Measurements from ENCODE around the gene RTN4RL2.
A peak's percentile ranks its signal among the peaks of the same experiment; 100 is the strongest.

RTN4RL2 gene

GRCh38 chr11:57426439-57426928 lies 33.8 kb upstream of the RTN4RL2 start:
- TF ChIP-seq ZFX (IDR thresholded peaks at IDR 0.05; ENCODE audit: borderline replicate concordance) (no peak), CTCF (IDR thresholded peaks at IDR 0.05) (no peak)

GRCh38 chr11:57426929-57427726 lies 33.2 kb upstream of the RTN4RL2 start, which contains the start of gene SLC43A3:
SLC43A3 (minus strand) TSS chr11:57427121; CDS start chr11:57426172, 949 bp downstream.
- H3K27ac ChIP-seq: peak within 1 kb of the TSS; percentile 50
- TF ChIP-seq ZFX (IDR thresholded peaks at IDR 0.05; ENCODE audit: borderline replicate concordance) (no peak), CTCF (IDR thresholded peaks at IDR 0.05) (no peak)

More at GRCh38 chr11:57426439-57426928, 33.8 kb upstream of the RTN4RL2 start:
- peak overlapping the region; percentile 50 for H3K27ac ChIP-seq

- peak overlapping the region; percentile 50; the same call in 1 of the 2 replicates for H3K27ac ChIP-seq
- no peak for TF ChIP-seq CTCF (IDR thresholded peaks at IDR 0.05)
- TF ChIP-seq ZFX (IDR thresholded peaks at IDR 0.05; ENCODE audit: borderline replicate concordance): no peak
Measured at GRCh38 chr11:57427727-57428082, 32.6 kb upstream of the RTN4RL2 start.

- H3K27ac ChIP-seq: no peak overlapping the region
- TF ChIP-seq CTCF (IDR thresholded peaks at IDR 0.05) (no peak), ZFX (IDR thresholded peaks at IDR 0.05; ENCODE audit: borderline replicate concordance) (no peak)
Measured at GRCh38 chr11:57428643-57429042, 31.7 kb upstream of the RTN4RL2 start.

GRCh38 chr11:57429946-57430345 lies 30.4 kb upstream of the RTN4RL2 start:
- TF ChIP-seq ZFX (IDR thresholded peaks at IDR 0.05; ENCODE audit: borderline replicate concordance) (no peak), CTCF (IDR thresholded peaks at IDR 0.05) (no peak)
- H3K27ac ChIP-seq: peak overlapping the region; percentile 25; the same call in 1 of the 2 replicates

- H3K27ac ChIP-seq: no peak overlapping the region
- no peak for TF ChIP-seq CTCF (IDR thresholded peaks at IDR 0.05)
- no peak for TF ChIP-seq ZFX (IDR thresholded peaks at IDR 0.05; ENCODE audit: borderline replicate concordance)
Measured at GRCh38 chr11:57430952-57431351, 29.4 kb upstream of the RTN4RL2 start.

GRCh38 chr11:57432149-57432561 lies 28.2 kb upstream of the RTN4RL2 start:
- TF ChIP-seq ZFX (IDR thresholded peaks at IDR 0.05; ENCODE audit: borderline replicate concordance): no peak
- no peak for TF ChIP-seq CTCF (IDR thresholded peaks at IDR 0.05)
- no peak overlapping the region for H3K27ac ChIP-seq

All from 22Rv1 (cell line).